Body of pancreas (tissue), 4 donors: Measurements from ENCODE around the gene SCYGR7. TPM values are rescaled to one million over a fixed set of nuclear protein-coding genes. Genes with fewer than 3 reads are reported as not detected.
A peak's percentile ranks its signal among the peaks of the same experiment; 100 is the strongest.

ENCODE experiments used
- ATAC-seq: fragments of 150-250 bp; one replicate; pipeline ENCODE4 v1.9.1; 2016
- DNase-seq, 4 donors: peaks; one replicate each; pipeline ENCODE4 v3.0.0-alpha.2; 2019
- H3K27ac ChIP-seq, 4 donors: fragments of 200-600 bp; sonication (generic); 1 replicate in 3 of 4; 2 replicates in 1 of 4; pipeline versions ENCODE4 v1.5.1 to v1.6.1; 2016 to 2019; ENCODE audit warnings: mild to moderate bottlenecking in 1 of 4, mixed read lengths in 1 of 4, moderate library complexity in 1 of 4
- H3K27me3 ChIP-seq, 2 donors: fragments of 200-600 bp; sonication (generic); one replicate each; pipeline ENCODE4 v1.6.0; 2016; ENCODE audit warnings: mild to moderate bottlenecking in 1 of 2
- H3K36me3 ChIP-seq, 2 donors: fragments of 200-600 bp; sonication (generic); replicated peaks in 1 of 2; 2 replicates each; pipeline ENCODE4 v1.5.1; 2016; ENCODE audit warnings: low read depth in 2 of 2; ENCODE audit not compliant: insufficient read depth in 1 of 2
- H3K4me1 ChIP-seq: fragments of 200-600 bp; sonication (generic); one replicate; pipeline ENCODE4 v1.6.0; 2016
- H3K4me3 ChIP-seq, 2 donors: fragments of 200-600 bp; sonication (generic); 1 replicate in 1 of 2; 2 replicates in 1 of 2; pipeline ENCODE4 v1.5.1; 2016 to 2019
- H3K9me3 ChIP-seq, 3 donors: fragments of 200-600 bp; sonication (generic); 1 replicate in 2 of 3; 2 replicates in 1 of 3; pipeline ENCODE4 v1.5.1; 2016
- POLR2A ChIP-seq, 3 donors: fragments of 450-650 bp; IDR thresholded peaks; one replicate each; pipeline ENCODE4 v1.6.1; 2016; ENCODE audit warnings: antibody characterized with exemption in 3 of 3, mild to moderate bottlenecking in 2 of 3
- WGBS, 2 donors: methylation state at CpG; one replicate each; pipeline ENCODE4 v1.1.5; 2017; 5-methylcytosine and 5-hydroxymethylcytosine counted together
- intact Hi-C: fragments of 100-400 bp; cut with DNase I; formaldehyde crosslinking; loops from one replicate; pipeline ENCODE4 v1.15.1; 2023
- total RNA-seq, 2 donors: library from RNA; depleted of rRNA; stranded (reverse); fragments of >200 nt; gene quantifications; one replicate each; pipeline ENCODE4 v1.1.0, GENCODE V29; 2016
- TF ChIP-seq, protein P1 (sequence below), 7 experiments: fragments of 450-650 bp in 4 of 7; fragments of 200-600 bp in 3 of 7; sonication (generic) in 3 of 7; IDR thresholded peaks; one replicate each; pipeline ENCODE4 v1.5.1; 2016 to 2019; ENCODE audit warnings: antibody characterized with exemption in 7 of 7

The SCYGR7 gene
- total RNA-seq, 2 donors from 2014 or later = not detected

DNA sequence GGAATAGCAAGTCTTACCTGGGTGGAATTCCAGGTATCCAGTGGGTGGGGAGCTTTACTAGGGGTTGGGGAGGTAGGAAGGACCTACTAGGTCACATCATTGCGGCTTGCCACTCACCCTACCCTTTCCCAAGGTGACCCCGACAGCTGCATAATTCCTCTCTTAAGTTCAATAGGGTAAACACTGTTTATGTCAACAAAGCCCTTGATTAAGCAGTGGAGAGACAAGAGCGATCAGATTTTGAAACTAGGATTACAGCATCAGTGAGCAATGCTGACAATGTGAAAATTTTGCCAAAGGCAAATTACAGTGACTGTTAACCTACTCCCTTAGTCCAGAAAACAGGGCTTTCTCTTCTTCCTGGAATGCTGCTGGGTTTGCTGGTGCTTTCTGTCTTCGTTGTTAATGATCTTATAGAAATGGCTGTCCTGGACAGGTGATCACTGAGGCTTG lies 24.8 kb upstream of the SCYGR7 start:
- ATAC-seq (peak; percentile 88), DNase-seq (peak in 2 of 4 donors; percentile 14 to 40)
- Histone ChIP-seq H3K4me3 (no peak overlapping the region), H3K4me1 (peaks cover 5% of the 10 kb centered on the region), H3K27ac (peak overlapping the region; percentile 25 to 73 (median 50)), H3K27me3 (no peaks in the 10 kb centered on the region), H3K36me3 (no peaks in the 10 kb centered on the region), H3K9me3 (no peaks in the 10 kb centered on the region)
- intact Hi-C loops = no loop called here
- WGBS, 2 donors = 11 to 17% methylated on average over 4 of the region's 4 CpGs
- TF ChIP-seq, protein P1, sequence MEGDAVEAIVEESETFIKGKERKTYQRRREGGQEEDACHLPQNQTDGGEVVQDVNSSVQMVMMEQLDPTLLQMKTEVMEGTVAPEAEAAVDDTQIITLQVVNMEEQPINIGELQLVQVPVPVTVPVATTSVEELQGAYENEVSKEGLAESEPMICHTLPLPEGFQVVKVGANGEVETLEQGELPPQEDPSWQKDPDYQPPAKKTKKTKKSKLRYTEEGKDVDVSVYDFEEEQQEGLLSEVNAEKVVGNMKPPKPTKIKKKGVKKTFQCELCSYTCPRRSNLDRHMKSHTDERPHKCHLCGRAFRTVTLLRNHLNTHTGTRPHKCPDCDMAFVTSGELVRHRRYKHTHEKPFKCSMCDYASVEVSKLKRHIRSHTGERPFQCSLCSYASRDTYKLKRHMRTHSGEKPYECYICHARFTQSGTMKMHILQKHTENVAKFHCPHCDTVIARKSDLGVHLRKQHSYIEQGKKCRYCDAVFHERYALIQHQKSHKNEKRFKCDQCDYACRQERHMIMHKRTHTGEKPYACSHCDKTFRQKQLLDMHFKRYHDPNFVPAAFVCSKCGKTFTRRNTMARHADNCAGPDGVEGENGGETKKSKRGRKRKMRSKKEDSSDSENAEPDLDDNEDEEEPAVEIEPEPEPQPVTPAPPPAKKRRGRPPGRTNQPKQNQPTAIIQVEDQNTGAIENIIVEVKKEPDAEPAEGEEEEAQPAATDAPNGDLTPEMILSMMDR (IDR thresholded peaks at IDR 0.05) = no peak
- TF ChIP-seq POLR2A (IDR thresholded peaks at IDR 0.05) = no peak

DNA sequence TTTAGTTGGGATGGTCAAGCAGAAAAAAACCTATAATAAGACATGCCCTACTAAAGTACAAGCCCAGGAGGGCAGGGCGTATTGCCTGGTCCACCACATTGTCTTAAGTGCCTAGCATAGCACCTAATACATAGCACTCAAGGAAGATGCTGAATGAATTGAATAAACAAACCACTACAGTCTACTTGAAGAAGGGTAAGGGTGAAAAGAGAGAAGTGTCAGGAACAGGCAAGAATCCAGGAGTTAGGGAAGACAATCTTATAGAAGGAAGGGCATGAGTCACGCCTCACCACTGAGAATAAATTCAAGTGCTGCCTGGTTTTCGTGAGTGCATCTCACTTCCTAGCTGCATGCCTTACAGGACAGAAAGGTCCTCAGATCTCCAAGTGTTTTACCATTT lies 24.2 kb upstream of the SCYGR7 start:
- no peaks in the 10 kb centered on the region for H3K9me3 ChIP-seq
- H3K4me1 ChIP-seq = peaks cover 5% of the 10 kb centered on the region
- H3K27ac ChIP-seq = peak overlapping the region; percentile 25 to 73 (median 50)
- 57 to 58% methylated on average over 3 of the region's 3 CpGs for WGBS, 2 donors
- intact Hi-C loops = no loop called here
- no peaks in the 10 kb centered on the region for H3K36me3 ChIP-seq
- ATAC-seq (no peak), DNase-seq (no peak)
- H3K27me3 ChIP-seq = no peaks in the 10 kb centered on the region
- H3K4me3 ChIP-seq = no peak overlapping the region
- no peak for TF ChIP-seq POLR2A (IDR thresholded peaks at IDR 0.05)
- TF ChIP-seq, protein P1 (IDR thresholded peaks at IDR 0.05) = no peak

DNA sequence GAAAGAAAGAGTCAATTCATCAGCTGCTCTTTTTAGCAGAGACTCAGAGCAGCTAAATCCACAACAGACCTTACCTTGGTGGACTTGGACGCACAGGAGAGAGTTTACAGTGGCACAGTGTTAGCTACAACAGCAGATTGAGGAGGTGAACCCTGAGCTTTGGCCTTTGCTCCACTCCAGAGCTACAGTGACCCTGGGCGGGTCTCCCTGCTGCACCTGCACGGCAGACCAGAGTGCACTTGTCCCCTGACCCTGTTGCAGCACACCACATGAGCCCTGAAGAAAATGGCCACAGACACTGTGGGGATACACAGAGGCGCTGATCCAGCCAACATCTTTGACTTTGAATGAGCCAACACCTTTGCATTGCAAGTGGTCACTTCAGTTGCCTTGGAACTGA lies 21.3 kb upstream of the SCYGR7 start:
- peaks cover 5% of the 10 kb centered on the region for H3K4me1 ChIP-seq
- no peak for DNase-seq
- H3K27me3 ChIP-seq = no peaks in the 10 kb centered on the region
- no peak for TF ChIP-seq POLR2A (IDR thresholded peaks at IDR 0.05)
- no peak overlapping the region for H3K27ac ChIP-seq
- no peaks in the 10 kb centered on the region for H3K36me3 ChIP-seq
- ATAC-seq = no peak
- no peak overlapping the region for H3K4me3 ChIP-seq
- intact Hi-C loops = no loop called here
- H3K9me3 ChIP-seq = no peaks in the 10 kb centered on the region
- 73 to 83% methylated on average over 1 to 4 of the region's 4 CpGs for WGBS, 2 donors

DNA sequence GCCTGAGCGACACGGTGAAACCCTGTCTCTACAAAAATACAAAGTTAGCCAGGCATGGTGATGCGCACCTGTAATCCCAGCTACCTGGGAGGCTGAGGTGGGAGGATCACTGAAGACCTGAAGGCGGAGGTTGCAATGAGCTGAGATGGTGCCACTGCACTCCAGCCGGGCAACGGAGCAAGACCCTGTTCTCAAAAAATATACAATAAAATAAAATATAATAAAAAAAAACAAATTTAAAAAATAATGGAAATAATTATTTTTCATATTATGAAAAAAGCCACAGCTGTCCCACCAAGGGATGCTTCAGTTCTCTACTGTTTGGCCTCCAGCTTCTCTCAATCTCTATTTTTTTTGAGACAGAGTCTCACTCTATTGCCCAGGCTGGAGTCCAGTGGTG lies 20.7 kb upstream of the SCYGR7 start:
- ATAC-seq (no peak), DNase-seq (no peak)
- Histone ChIP-seq H3K27ac (no peak overlapping the region), H3K4me1 (peaks cover 5% of the 10 kb centered on the region), H3K27me3 (no peaks in the 10 kb centered on the region), H3K9me3 (no peaks in the 10 kb centered on the region), H3K4me3 (no peak overlapping the region), H3K36me3 (no peaks in the 10 kb centered on the region)
- no peak for TF ChIP-seq POLR2A (IDR thresholded peaks at IDR 0.05)
- TF ChIP-seq, protein P1 (IDR thresholded peaks at IDR 0.05) = no peak
- intact Hi-C loops = no loop called here
- WGBS, 2 donors = 74 to 93% methylated on average over 3 to 6 of the region's 6 CpGs

DNA sequence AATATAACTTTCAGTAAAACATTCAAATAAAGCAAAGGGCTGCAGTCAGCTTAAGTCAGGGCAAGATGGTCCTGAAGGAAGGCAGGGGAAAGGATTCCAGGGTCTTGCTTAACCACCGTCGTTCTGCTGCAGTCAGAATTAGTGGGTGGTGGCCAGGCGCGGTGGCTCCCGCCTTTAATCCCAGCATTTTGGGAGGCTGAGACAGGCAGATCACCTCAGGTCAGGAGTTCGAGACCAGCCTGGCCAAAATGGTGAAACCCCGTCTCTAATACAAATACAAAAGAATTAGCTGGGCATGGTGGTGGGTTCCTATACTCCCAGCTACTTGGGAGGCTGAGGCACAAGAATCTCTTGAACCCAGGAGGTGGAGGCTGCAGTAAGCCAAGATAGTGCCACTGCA lies 17.1 kb upstream of the SCYGR7 start:
- WGBS, 2 donors = 83 to 89% methylated on average over 7 of the region's 7 CpGs
- no peak overlapping the region for H3K4me3 ChIP-seq
- DNase-seq (no peak), ATAC-seq (no peak)
- no peak overlapping the region for H3K27ac ChIP-seq
- no peaks in the 10 kb centered on the region for H3K4me1 ChIP-seq
- no peaks in the 10 kb centered on the region for H3K36me3 ChIP-seq
- intact Hi-C loops = no loop called here
- H3K27me3 ChIP-seq = no peaks in the 10 kb centered on the region
- TF ChIP-seq, protein P1 (IDR thresholded peaks at IDR 0.05) = no peak
- TF ChIP-seq POLR2A (IDR thresholded peaks at IDR 0.05) = no peak
- no peaks in the 10 kb centered on the region for H3K9me3 ChIP-seq
